Measurements from ENCODE around the gene FARS2. TPM values are rescaled to one million over a fixed set of nuclear protein-coding genes. Genes with fewer than 3 reads are reported as not detected.

Gene FARS2
- total and polyA plus RNA-seq, 2 of the 13 experiments (the other 11 are each of a cell fraction or from before 2014, with no cell fraction given): 15.4 to 26.0 TPM

GRCh38 chr6:5640614-5641013 lies 379.3 kb downstream of the FARS2 start:
- no peak for DNase-seq (ENCODE audit: low spot score)
- ATAC-seq: no peak
- TF ChIP-seq, protein P1, sequence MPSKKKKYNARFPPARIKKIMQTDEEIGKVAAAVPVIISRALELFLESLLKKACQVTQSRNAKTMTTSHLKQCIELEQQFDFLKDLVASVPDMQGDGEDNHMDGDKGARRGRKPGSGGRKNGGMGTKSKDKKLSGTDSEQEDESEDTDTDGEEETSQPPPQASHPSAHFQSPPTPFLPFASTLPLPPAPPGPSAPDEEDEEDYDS (CRISPR knock-in tag; IDR thresholded peaks at IDR 0.05): no peak
- no peak for TF ChIP-seq NONO (IDR thresholded peaks at IDR 0.05)
- TF ChIP-seq NONO (CRISPR knock-in tag; conservative IDR thresholded peaks at IDR 0.05): no peak
- no peak for TF ChIP-seq GATAD1 (CRISPR knock-in tag; IDR thresholded peaks at IDR 0.05)
- TF ChIP-seq REL (CRISPR knock-in tag; conservative IDR thresholded peaks at IDR 0.05): no peak
- no peak for TF ChIP-seq TAF1 (CRISPR knock-in tag; IDR thresholded peaks at IDR 0.05)
- TF ChIP-seq PITX1 (CRISPR knock-in tag; IDR thresholded peaks at IDR 0.05): no peak
- no peak for TF ChIP-seq ZNF24 (IDR thresholded peaks at IDR 0.05)
- TF ChIP-seq LRRFIP1 (CRISPR knock-in tag; conservative IDR thresholded peaks at IDR 0.05): no peak
- TF ChIP-seq, protein P2, sequence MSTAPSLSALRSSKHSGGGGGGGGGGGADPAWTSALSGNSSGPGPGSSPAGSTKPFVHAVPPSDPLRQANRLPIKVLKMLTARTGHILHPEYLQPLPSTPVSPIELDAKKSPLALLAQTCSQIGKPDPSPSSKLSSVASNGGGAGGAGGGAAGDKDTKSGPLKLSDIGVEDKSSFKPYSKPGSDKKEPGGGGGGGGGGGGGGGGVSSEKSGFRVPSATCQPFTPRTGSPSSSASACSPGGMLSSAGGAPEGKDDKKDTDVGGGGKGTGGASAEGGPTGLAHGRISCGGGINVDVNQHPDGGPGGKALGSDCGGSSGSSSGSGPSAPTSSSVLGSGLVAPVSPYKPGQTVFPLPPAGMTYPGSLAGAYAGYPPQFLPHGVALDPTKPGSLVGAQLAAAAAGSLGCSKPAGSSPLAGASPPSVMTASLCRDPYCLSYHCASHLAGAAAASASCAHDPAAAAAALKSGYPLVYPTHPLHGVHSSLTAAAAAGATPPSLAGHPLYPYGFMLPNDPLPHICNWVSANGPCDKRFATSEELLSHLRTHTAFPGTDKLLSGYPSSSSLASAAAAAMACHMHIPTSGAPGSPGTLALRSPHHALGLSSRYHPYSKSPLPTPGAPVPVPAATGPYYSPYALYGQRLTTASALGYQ (CRISPR knock-in tag; IDR thresholded peaks at IDR 0.05): no peak
- ChIA-PET POLR2A (no interaction called here), CTCF (ENCODE audit: low intra/inter-chr PET ratio, low total read pairs) (no interaction called here)
- 98% methylated on average over 4 of the region's 4 CpGs for WGBS (ENCODE audit: low lambda C conversion rate)
- H3K4me2 ChIP-seq (ENCODE audit: low read depth, low read length): no peak overlapping the region
- peaks cover 13% of the 10 kb centered on the region for H3K9me3 ChIP-seq (ENCODE audit: low read length)
- FAIRE-seq: no peak
- H3K27ac ChIP-seq (ENCODE audit: extremely low read length, insufficient read depth, low read length): no peak overlapping the region
- H3K79me2 ChIP-seq (ENCODE audit: insufficient read depth, low read length): no peaks in the 10 kb centered on the region
- intact Hi-C loops (cut with micrococcal nuclease; ENCODE audit: unreplicated experiment) (no loop called here), in situ Hi-C loops (cut with HindIII; ENCODE audit: extremely low pct_ligation_motif_present, low pct_unique_long_range_greater_than_20kb) (no loop called here)
- no peak overlapping the region for H3K9ac ChIP-seq (ENCODE audit: insufficient read depth, low read depth, low read length)
- H3K36me3 ChIP-seq (replicated peaks in 1 of 2; ENCODE audit: control insufficient read depth in 1 of 2, insufficient read depth in 2 of 2, low read length in 2 of 2): no peaks in the 10 kb centered on the region
- H3K4me1 ChIP-seq (ENCODE audit: insufficient read depth, low read length): no peaks in the 10 kb centered on the region
- H4K20me1 ChIP-seq (ENCODE audit: insufficient read depth, low read length): no peaks in the 10 kb centered on the region
- no TSS peak for BruUV-seq (replicated peaks)
- H2AFZ ChIP-seq (ENCODE audit: low read length): no peak overlapping the region
- H3K4me3 ChIP-seq (replicated peaks in 1 of 3; ENCODE audit: insufficient read depth in 1 of 3, low read depth in 2 of 3, low read length in 3 of 3): no peak overlapping the region
- H3K27me3 ChIP-seq (ENCODE audit: control insufficient read depth in 1 of 2, insufficient read depth in 2 of 2, low read length in 2 of 2): no peaks in the 10 kb centered on the region

Data from HepG2 (cell line).